Neutrophil (primary cell): ENCODE data around the gene KRT73.

ENCODE experiments used
- H3K27ac ChIP-seq: fragments of 200-600 bp; sonication (generic); 2 replicates; pipeline ENCODE4 v1.5.1; 2016; ENCODE audit warnings: mild to moderate bottlenecking, moderate library complexity
- H3K27me3 ChIP-seq: fragments of 200-600 bp; sonication (generic); 2 replicates; pipeline ENCODE4 v1.6.0; 2016; ENCODE audit warnings: mild to moderate bottlenecking
- H3K36me3 ChIP-seq: fragments of 200-600 bp; sonication (generic); 2 replicates; pipeline ENCODE4 v1.5.1; 2017
- H3K4me1 ChIP-seq, 2 experiments: fragments of 200-600 bp in 1 of 2; sonication (generic) in 1 of 2; 1 replicate in 1 of 2; 2 replicates in 1 of 2; pipeline versions ENCODE4 v1.5.1 to v1.6.1; 2013 to 2016; ENCODE audit warnings: low read depth in 1 of 2, low read length in 1 of 2, mild to moderate bottlenecking in 1 of 2, moderate library complexity in 1 of 2; ENCODE audit not compliant: control insufficient read depth in 1 of 2, insufficient read depth in 1 of 2
- H3K4me3 ChIP-seq, 2 experiments: fragments of 200-600 bp in 1 of 2; sonication (generic) in 1 of 2; 1 replicate in 1 of 2; 2 replicates in 1 of 2; pipeline ENCODE4 v1.5.1; 2013 to 2016; ENCODE audit warnings: low read depth in 1 of 2, low read length in 1 of 2, mild to moderate bottlenecking in 1 of 2, moderate library complexity in 1 of 2
- H3K9me3 ChIP-seq: fragments of 200-600 bp; sonication (generic); 2 replicates; pipeline ENCODE4 v1.5.1; 2016
- TF ChIP-seq, protein P1 (sequence below): fragments of 200-600 bp; sonication (generic); IDR thresholded peaks from 2 replicates; pipeline ENCODE4 v1.5.1; 2016; ENCODE audit warnings: antibody characterized with exemption

KRT73 gene

DNA sequence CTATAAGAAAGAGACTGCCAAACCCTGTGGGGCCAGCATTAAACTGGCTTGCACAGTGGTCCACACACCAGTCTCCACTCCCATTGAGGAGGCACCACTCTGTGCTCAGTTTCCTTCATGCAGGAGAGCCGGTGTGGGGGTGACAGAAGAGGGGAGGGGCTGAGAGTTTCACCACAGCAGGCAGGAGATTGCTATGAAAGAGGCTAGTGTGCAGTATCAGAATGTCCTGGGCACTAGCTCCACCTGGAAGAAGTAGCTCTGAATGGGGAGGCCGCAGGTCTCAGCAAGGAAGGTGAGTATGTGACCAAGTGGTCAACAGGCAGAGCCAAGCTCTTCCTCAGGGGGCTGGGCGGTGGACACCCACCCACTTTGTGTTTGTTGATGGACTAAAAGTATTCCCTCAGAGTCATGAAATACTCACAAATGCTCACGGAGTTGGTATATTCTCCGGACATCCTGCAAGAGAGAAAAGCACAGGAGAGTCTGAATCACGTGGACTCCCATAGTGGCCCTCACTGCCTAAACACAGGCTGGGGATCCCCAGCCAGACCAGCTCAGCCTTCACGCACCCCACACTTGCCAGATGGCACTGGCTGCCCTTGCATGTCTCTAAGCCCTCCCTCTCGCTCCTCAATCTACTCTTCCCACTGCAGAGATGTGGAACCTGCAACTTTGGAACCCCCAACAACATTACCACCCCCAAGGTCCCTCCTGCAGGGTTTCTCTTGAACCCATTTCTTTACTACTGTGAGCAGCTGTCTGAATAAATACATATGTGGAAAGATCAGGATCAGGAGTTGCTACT is 9.3 kb downstream of the KRT73 start:
- Histone ChIP-seq H3K27ac (no peak overlapping the region), H3K4me3 (no peak overlapping the region), H3K9me3 (no peaks in the 10 kb centered on the region), H3K27me3 (peaks cover 29% of the 10 kb centered on the region), H3K36me3 (no peaks in the 10 kb centered on the region), H3K4me1 (no peaks in the 10 kb centered on the region)
- TF ChIP-seq, protein P1, sequence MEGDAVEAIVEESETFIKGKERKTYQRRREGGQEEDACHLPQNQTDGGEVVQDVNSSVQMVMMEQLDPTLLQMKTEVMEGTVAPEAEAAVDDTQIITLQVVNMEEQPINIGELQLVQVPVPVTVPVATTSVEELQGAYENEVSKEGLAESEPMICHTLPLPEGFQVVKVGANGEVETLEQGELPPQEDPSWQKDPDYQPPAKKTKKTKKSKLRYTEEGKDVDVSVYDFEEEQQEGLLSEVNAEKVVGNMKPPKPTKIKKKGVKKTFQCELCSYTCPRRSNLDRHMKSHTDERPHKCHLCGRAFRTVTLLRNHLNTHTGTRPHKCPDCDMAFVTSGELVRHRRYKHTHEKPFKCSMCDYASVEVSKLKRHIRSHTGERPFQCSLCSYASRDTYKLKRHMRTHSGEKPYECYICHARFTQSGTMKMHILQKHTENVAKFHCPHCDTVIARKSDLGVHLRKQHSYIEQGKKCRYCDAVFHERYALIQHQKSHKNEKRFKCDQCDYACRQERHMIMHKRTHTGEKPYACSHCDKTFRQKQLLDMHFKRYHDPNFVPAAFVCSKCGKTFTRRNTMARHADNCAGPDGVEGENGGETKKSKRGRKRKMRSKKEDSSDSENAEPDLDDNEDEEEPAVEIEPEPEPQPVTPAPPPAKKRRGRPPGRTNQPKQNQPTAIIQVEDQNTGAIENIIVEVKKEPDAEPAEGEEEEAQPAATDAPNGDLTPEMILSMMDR = no peak

DNA sequence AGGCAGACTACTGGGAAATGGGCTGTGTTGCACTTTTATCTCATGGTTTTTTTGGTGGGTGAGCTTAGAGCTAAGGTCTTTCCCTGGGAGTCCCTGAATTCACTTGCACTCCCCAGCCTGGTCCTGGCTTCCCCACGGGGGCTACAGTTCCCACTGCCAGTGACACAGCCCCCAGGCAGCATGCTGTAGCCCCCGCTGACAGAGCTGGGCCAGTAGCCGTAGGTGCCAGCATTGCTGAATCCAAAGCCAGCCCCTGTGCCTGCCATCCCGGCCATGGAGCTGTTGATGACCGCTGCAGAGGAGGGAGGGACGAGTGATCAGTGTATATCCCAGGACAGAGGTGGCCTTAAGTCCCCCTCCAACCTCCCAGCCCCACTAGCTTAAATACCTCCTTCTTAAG is 10.2 kb downstream of the KRT73 start:
- H3K9me3 ChIP-seq = no peaks in the 10 kb centered on the region
- H3K27me3 ChIP-seq = peaks cover 32% of the 10 kb centered on the region
- H3K4me1 ChIP-seq = no peaks in the 10 kb centered on the region
- no peaks in the 10 kb centered on the region for H3K36me3 ChIP-seq
- H3K4me3 ChIP-seq = no peak overlapping the region
- TF ChIP-seq, protein P1 = no peak
- H3K27ac ChIP-seq = no peak overlapping the region

DNA sequence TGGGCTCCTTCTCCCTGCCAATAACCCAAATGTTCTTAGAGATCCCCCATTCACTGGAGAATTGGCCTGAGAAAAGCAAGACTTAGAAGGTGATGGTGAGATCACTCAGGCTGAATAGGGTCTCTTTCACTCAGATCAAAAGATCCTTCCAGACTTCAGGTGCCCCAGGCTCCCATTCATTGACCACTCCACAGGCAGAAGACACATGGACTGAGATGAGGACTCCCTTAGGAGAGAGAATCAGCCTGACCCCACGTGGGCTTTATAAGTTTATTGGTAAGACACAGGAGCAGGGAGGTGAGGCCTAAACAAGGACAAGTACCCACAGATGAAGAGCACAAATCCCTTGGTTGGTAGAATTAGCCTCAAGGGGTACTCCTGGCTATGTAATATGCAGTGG is 11.0 kb downstream of the KRT73 start:
- no peaks in the 10 kb centered on the region for H3K9me3 ChIP-seq
- no peaks in the 10 kb centered on the region for H3K36me3 ChIP-seq
- no peaks in the 10 kb centered on the region for H3K4me1 ChIP-seq
- H3K27ac ChIP-seq = no peak overlapping the region
- H3K27me3 ChIP-seq = peaks cover 41% of the 10 kb centered on the region
- TF ChIP-seq, protein P1 = no peak
- no peak overlapping the region for H3K4me3 ChIP-seq

DNA sequence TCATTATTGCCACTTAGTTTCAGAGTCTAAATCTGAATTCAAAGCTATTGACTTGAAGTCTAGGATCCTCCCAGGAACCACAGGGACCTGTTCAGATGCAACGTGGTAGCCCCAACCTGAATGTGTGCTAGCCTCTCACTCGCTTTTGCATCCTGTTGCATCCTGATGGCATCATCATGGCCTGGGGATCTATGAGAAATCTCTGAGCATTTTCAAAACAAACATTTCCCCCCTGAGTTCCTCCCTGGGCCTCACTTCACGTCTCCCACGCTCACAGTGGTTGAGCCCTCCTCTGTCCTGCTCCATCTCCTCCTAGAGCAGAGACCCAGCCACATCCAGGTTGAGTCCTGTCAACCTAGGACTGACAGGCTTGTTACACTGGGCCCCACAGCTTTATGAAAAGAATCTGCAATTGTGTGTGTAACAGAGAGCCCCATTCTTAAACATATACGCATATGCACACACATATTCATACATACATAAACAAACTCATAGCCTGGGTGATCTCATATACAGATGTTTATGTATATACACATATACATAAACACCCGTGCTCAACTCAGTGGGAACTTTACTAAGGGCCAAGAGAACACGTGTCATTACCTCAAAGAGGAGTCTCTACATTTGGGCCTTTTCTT is 11.7 kb downstream of the KRT73 start:
- H3K27me3 ChIP-seq = peaks cover 47% of the 10 kb centered on the region
- H3K27ac ChIP-seq = no peak overlapping the region
- TF ChIP-seq, protein P1 = no peak
- H3K36me3 ChIP-seq = no peaks in the 10 kb centered on the region
- no peak overlapping the region for H3K4me3 ChIP-seq
- H3K4me1 ChIP-seq = no peaks in the 10 kb centered on the region
- no peaks in the 10 kb centered on the region for H3K9me3 ChIP-seq

DNA sequence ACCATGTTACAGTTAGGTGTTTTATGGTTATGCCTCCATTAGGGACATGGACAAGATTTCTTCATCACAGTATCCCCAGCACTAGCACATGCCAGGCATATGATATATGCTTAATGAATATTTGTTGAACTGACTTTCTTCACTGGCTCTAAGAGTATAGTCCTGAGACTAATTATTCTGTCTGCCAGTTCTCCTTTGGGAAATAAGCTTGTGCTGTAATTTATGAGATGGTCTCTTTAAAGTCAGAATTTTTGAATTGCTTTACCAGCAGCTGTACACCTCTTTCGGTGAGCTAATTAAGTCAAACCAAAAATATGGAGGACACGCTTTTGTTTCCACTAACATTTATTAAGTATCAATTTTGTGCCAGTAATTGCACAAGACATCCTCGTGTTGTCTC is 12.3 kb downstream of the KRT73 start:
- TF ChIP-seq, protein P1 = no peak
- Histone ChIP-seq H3K4me1 (no peaks in the 10 kb centered on the region), H3K27me3 (peaks cover 50% of the 10 kb centered on the region), H3K4me3 (no peak overlapping the region), H3K9me3 (no peaks in the 10 kb centered on the region), H3K27ac (no peak overlapping the region), H3K36me3 (no peaks in the 10 kb centered on the region)
